ENCODE data around the gene PTPRG. TPM values are rescaled to one million over a fixed set of nuclear protein-coding genes. Genes with fewer than 3 reads are reported as not detected.

Gene PTPRG
- total RNA-seq, 4 donors from 2014 or later, result 33.5 to 56.6 (median 46.9) TPM

DNA sequence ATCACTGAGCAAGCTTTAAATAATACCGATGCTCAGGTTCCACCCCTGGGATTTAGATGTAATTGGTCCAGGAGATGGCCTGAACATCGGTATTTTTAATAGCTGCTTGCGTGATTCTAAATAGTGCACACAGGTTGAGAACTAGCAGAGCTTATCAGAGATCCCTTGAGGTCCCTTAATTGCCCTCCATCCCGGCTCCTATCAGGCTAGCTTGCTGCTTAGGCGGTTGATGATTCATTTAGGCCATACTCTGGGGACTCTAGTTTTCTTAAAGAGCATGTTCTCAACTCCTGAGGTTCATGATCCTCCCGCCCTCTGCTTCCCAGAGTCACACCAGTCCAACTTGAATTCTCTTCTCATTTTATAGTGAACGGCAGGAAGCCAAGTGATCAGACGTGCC, 531.7 kb downstream of the PTPRG start:
- DNase-seq, result no peak
- no peaks in the 10 kb centered on the region for H3K27me3 ChIP-seq
- no peak for TF ChIP-seq POLR2A (IDR thresholded peaks at IDR 0.05)
- TF ChIP-seq, protein P1, sequence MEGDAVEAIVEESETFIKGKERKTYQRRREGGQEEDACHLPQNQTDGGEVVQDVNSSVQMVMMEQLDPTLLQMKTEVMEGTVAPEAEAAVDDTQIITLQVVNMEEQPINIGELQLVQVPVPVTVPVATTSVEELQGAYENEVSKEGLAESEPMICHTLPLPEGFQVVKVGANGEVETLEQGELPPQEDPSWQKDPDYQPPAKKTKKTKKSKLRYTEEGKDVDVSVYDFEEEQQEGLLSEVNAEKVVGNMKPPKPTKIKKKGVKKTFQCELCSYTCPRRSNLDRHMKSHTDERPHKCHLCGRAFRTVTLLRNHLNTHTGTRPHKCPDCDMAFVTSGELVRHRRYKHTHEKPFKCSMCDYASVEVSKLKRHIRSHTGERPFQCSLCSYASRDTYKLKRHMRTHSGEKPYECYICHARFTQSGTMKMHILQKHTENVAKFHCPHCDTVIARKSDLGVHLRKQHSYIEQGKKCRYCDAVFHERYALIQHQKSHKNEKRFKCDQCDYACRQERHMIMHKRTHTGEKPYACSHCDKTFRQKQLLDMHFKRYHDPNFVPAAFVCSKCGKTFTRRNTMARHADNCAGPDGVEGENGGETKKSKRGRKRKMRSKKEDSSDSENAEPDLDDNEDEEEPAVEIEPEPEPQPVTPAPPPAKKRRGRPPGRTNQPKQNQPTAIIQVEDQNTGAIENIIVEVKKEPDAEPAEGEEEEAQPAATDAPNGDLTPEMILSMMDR (IDR thresholded peaks at IDR 0.05), result no peak
- H3K36me3 ChIP-seq, result no peaks in the 10 kb centered on the region
- H3K9me3 ChIP-seq, result no peaks in the 10 kb centered on the region
- no peak overlapping the region for H3K27ac ChIP-seq
- H3K4me1 ChIP-seq, result no peaks in the 10 kb centered on the region
- H3K4me3 ChIP-seq, result no peak overlapping the region

DNA sequence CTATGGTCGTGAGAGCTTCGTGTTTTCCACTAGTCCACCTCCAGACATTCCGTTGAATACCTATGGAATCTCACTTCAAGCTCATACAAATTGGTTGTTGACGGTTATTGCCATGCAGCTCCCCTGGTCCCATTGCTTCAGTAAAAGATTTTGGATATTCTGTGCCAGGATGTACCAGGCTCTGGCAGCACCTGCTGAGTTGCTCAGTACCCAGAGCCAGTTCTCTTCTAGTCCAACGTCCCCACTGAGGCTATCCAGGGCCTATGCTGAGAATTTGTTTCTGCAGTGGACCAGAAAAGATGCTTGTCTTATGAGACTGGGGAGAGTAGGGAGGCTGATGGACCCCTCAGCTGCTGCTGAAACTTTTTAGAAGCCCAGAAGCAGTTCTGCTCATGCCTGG, 533.1 kb downstream of the PTPRG start:
- no peak overlapping the region for H3K4me3 ChIP-seq
- TF ChIP-seq, protein P1 (IDR thresholded peaks at IDR 0.05), result no peak
- TF ChIP-seq POLR2A (IDR thresholded peaks at IDR 0.05), result no peak
- H3K4me1 ChIP-seq, result no peaks in the 10 kb centered on the region
- no peaks in the 10 kb centered on the region for H3K9me3 ChIP-seq
- DNase-seq, result no peak
- H3K27ac ChIP-seq, result no peak overlapping the region
- H3K36me3 ChIP-seq, result no peaks in the 10 kb centered on the region
- no peaks in the 10 kb centered on the region for H3K27me3 ChIP-seq

DNA sequence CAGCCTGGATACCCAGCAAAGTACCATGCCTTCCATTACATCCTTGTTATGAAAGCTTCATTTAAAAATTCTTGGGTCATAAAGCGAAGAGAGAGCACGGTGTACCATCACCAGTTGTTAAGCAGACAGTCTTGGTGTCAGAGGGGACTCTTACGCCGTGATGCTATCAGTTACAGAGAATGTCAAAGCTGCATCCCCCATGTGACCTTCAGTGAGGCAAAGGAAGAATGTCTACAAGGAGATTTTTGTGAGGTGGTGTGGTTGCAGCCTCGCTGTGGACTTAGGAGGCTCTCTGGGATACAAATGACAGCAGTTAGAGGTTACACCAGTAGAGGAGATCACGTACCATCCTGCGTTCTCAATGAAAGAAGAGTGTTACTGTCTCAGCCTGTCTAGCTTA, 533.7 kb downstream of the PTPRG start:
- H3K36me3 ChIP-seq, result no peaks in the 10 kb centered on the region
- no peaks in the 10 kb centered on the region for H3K9me3 ChIP-seq
- no peaks in the 10 kb centered on the region for H3K4me1 ChIP-seq
- no peak for TF ChIP-seq POLR2A (IDR thresholded peaks at IDR 0.05)
- TF ChIP-seq, protein P1 (IDR thresholded peaks at IDR 0.05), result no peak
- DNase-seq, result no peak
- no peak overlapping the region for H3K27ac ChIP-seq
- no peak overlapping the region for H3K4me3 ChIP-seq
- no peaks in the 10 kb centered on the region for H3K27me3 ChIP-seq

DNA sequence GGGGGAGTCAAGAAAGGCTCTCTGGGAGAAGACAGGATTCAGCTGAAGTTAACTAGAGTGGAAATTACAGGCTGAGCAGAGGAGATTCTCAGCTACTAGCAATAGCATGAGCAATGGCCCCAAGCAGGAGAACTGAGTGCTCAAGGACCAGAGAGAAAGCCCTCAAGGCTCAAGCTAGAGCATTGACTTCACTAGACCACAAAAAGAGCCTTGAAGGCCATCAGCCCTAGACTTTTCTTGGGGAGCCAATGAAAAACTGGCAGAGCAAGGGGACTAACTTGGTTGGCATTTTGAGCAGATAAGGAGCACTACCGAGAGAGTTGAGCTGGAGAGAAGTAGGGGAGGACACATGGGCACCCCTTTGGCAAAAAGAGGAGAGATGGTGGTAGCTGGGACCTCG, 534.4 kb downstream of the PTPRG start:
- Histone ChIP-seq H3K36me3 (no peaks in the 10 kb centered on the region), H3K4me3 (no peak overlapping the region), H3K9me3 (no peaks in the 10 kb centered on the region), H3K27me3 (no peaks in the 10 kb centered on the region), H3K4me1 (no peaks in the 10 kb centered on the region), H3K27ac (no peak overlapping the region)
- TF ChIP-seq POLR2A (IDR thresholded peaks at IDR 0.05), result no peak
- TF ChIP-seq, protein P1 (IDR thresholded peaks at IDR 0.05), result no peak
- DNase-seq, result no peak

DNA sequence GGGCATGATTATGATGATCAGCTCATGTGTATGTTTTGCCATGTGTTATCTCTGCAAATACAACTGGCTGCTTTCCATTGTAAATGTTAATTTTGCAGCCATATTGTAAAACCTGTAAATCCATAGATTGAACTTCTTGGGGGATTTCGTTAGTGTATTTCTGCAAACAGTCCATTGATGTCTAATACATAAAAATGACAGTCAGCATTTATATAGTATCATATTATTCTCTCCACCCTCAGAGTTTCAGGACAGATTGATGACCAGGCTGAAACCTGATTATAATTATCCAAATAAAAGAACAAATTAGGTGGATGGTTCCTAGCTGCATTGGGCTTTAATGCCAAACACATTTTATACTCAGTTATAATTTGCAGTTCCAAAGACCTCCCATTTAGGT, 535.1 kb downstream of the PTPRG start:
- TF ChIP-seq, protein P1 (IDR thresholded peaks at IDR 0.05), result no peak
- TF ChIP-seq POLR2A (IDR thresholded peaks at IDR 0.05), result no peak
- H3K4me1 ChIP-seq, result no peaks in the 10 kb centered on the region

DNA sequence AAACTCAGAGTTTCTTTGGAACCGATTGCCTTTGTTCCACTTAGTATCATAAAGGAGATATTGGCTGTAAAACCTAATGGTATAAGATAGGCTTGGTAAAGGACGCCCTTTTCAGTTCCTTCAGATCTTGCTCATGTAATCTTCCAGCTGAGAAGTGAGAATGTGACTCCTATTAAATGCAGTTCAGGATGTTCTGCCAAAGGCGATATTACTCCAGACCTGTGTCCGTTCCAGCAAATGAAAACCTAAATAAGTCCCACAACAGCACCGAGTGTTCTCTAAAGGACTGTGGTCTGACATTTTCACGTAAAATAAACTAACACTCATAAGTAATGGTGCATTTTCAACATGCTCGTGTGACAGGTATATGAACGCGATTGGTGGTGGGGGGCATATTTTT, 535.8 kb downstream of the PTPRG start:
- Histone ChIP-seq H3K4me3 (no peak overlapping the region), H3K36me3 (no peaks in the 10 kb centered on the region), H3K9me3 (no peaks in the 10 kb centered on the region), H3K27me3 (no peaks in the 10 kb centered on the region), H3K27ac (peak overlapping the region in 1 of 4 donors; percentile 15), H3K4me1 (no peaks in the 10 kb centered on the region)
- no peak for DNase-seq
- TF ChIP-seq POLR2A (IDR thresholded peaks at IDR 0.05), result no peak
- TF ChIP-seq, protein P1 (IDR thresholded peaks at IDR 0.05), result no peak

More for the DNA sequence above, 535.1 kb downstream of the PTPRG start:
- H3K27me3 ChIP-seq, result no peaks in the 10 kb centered on the region
- H3K27ac ChIP-seq, result peak overlapping the region in 1 of 4 donors; percentile 14
- no peak overlapping the region for H3K4me3 ChIP-seq
- no peak for DNase-seq
- no peaks in the 10 kb centered on the region for H3K9me3 ChIP-seq
- H3K36me3 ChIP-seq, result no peaks in the 10 kb centered on the region
